ENCODE measurements around the gene DHODH. TPM values are rescaled to one million over a fixed set of nuclear protein-coding genes. Genes with fewer than 3 reads are reported as not detected.

Gene DHODH
- total and polyA plus RNA-seq, 2 of the 13 experiments (the other 11 are each of a cell fraction or from before 2014, with no cell fraction given) = 10.7 to 16.4 TPM

DNA sequence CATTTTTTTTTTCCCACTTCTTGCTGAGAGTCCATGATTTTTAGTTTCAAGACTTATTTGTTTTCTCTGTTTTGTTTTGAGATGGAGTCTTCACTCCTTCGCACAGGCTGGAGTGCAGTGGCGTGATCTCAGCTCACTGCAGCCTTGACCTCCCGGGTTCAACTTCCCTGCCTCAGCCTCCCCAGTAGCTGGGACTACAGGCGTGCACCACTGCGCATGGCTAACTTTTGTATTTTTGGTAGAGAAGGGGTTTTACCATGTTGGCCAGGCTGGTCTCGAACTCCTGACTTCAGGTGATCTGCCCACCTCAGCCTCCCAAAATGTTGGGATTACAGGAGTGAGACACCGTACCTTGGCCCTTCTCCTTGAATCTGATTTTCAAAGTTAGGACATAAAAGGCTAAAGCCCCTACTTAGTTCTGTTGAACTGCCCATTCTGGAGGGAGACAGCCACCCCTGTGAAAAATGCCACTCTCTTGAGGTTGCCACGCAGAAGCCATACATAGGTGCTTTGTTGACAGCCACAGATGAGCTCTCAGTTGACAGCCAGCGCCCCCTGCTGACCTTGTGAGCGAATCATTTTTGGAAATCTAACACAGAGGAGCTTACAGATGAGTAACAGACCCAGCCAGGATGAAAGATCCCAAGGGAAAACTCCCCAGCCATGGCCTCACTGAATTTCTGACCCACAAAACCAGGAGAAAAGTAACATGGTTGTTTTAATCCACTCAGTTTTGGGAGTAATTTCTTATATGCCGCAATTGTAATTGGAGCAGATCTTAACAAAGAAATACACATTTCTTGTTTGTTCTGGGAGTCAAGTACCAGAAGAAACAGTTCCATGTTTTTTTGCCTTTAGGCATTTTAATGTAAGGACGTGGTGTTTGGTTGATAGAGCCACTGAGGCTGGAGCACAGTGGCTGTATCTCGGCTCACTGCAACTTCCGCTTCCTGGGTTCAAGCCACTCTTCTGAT lies 47.2 kb upstream of the DHODH start (continued):
- TF ChIP-seq, protein P1, sequence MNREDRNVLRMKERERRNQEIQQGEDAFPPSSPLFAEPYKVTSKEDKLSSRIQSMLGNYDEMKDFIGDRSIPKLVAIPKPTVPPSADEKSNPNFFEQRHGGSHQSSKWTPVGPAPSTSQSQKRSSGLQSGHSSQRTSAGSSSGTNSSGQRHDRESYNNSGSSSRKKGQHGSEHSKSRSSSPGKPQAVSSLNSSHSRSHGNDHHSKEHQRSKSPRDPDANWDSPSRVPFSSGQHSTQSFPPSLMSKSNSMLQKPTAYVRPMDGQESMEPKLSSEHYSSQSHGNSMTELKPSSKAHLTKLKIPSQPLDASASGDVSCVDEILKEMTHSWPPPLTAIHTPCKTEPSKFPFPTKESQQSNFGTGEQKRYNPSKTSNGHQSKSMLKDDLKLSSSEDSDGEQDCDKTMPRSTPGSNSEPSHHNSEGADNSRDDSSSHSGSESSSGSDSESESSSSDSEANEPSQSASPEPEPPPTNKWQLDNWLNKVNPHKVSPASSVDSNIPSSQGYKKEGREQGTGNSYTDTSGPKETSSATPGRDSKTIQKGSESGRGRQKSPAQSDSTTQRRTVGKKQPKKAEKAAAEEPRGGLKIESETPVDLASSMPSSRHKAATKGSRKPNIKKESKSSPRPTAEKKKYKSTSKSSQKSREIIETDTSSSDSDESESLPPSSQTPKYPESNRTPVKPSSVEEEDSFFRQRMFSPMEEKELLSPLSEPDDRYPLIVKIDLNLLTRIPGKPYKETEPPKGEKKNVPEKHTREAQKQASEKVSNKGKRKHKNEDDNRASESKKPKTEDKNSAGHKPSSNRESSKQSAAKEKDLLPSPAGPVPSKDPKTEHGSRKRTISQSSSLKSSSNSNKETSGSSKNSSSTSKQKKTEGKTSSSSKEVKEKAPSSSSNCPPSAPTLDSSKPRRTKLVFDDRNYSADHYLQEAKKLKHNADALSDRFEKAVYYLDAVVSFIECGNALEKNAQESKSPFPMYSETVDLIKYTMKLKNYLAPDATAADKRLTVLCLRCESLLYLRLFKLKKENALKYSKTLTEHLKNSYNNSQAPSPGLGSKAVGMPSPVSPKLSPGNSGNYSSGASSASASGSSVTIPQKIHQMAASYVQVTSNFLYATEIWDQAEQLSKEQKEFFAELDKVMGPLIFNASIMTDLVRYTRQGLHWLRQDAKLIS (CRISPR knock-in tag; IDR thresholded peaks at IDR 0.05) = no peak
- TF ChIP-seq ZNF282 (IDR thresholded peaks at IDR 0.05; ENCODE audit: partially characterized antibody) (no peak), ZNF329 (CRISPR knock-in tag; IDR thresholded peaks at IDR 0.05; ENCODE audit: low read depth) (no peak), ETV5 (CRISPR knock-in tag; IDR thresholded peaks at IDR 0.05; ENCODE audit: borderline replicate concordance) (peak; percentile 20; the same call in 1 of the 2 replicates), MXI1 (IDR thresholded peaks at IDR 0.05; ENCODE audit: borderline replicate concordance, low read depth, low read length) (0 out of 3 replicates have a peak, but pooled peaks have one; percentile 39), ZNF644 (CRISPR knock-in tag; IDR thresholded peaks at IDR 0.05; ENCODE audit: low read depth) (0 out of 2 replicates have a peak, but pooled peaks have one; percentile 18), ETV6 (CRISPR knock-in tag; conservative IDR thresholded peaks at IDR 0.05) (no peak), ZNF24 (IDR thresholded peaks at IDR 0.05) (peak; percentile 62; the same call in 1 of the 2 replicates), ZNF598 (CRISPR knock-in tag; IDR thresholded peaks at IDR 0.05; ENCODE audit: borderline replicate concordance) (no peak), ERF (CRISPR knock-in tag; IDR thresholded peaks at IDR 0.05) (peak; percentile 61), FOXA1 (IDR thresholded peaks at IDR 0.05) (no peak), FOXA1 (CRISPR knock-in tag; IDR thresholded peaks at IDR 0.05) (peak; percentile 91), POLR2G (IDR thresholded peaks at IDR 0.05; ENCODE audit: low read depth, low read length) (no peak), ZNF839 (CRISPR knock-in tag; IDR thresholded peaks at IDR 0.05; ENCODE audit: borderline replicate concordance) (no peak), EED (CRISPR knock-in tag; IDR thresholded peaks at IDR 0.05) (no peak), PAWR (CRISPR knock-in tag; IDR thresholded peaks at IDR 0.05; ENCODE audit: borderline replicate concordance) (no peak), TGIF2 (CRISPR knock-in tag; IDR thresholded peaks at IDR 0.05) (0 out of 2 replicates have a peak, but pooled peaks have one; percentile 27), TEAD3 (CRISPR knock-in tag; optimal IDR thresholded peaks at IDR 0.05; ENCODE audit: borderline replicate concordance) (no peak), ZNF343 (CRISPR knock-in tag; IDR thresholded peaks at IDR 0.05) (no peak), NR2C2 (CRISPR knock-in tag; IDR thresholded peaks at IDR 0.05; ENCODE audit: borderline replicate concordance) (no peak)
- TF ChIP-seq, protein P2, sequence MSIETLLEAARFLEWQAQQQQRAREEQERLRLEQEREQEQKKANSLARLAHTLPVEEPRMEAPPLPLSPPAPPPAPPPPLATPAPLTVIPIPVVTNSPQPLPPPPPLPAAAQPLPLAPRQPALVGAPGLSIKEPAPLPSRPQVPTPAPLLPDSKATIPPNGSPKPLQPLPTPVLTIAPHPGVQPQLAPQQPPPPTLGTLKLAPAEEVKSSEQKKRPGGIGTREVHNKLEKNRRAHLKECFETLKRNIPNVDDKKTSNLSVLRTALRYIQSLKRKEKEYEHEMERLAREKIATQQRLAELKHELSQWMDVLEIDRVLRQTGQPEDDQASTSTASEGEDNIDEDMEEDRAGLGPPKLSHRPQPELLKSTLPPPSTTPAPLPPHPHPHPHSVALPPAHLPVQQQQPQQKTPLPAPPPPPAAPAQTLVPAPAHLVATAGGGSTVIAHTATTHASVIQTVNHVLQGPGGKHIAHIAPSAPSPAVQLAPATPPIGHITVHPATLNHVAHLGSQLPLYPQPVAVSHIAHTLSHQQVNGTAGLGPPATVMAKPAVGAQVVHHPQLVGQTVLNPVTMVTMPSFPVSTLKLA (IDR thresholded peaks at IDR 0.05) = no peak
- TF ChIP-seq, protein P3, sequence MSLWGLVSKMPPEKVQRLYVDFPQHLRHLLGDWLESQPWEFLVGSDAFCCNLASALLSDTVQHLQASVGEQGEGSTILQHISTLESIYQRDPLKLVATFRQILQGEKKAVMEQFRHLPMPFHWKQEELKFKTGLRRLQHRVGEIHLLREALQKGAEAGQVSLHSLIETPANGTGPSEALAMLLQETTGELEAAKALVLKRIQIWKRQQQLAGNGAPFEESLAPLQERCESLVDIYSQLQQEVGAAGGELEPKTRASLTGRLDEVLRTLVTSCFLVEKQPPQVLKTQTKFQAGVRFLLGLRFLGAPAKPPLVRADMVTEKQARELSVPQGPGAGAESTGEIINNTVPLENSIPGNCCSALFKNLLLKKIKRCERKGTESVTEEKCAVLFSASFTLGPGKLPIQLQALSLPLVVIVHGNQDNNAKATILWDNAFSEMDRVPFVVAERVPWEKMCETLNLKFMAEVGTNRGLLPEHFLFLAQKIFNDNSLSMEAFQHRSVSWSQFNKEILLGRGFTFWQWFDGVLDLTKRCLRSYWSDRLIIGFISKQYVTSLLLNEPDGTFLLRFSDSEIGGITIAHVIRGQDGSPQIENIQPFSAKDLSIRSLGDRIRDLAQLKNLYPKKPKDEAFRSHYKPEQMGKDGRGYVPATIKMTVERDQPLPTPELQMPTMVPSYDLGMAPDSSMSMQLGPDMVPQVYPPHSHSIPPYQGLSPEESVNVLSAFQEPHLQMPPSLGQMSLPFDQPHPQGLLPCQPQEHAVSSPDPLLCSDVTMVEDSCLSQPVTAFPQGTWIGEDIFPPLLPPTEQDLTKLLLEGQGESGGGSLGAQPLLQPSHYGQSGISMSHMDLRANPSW (CRISPR knock-in tag; IDR thresholded peaks at IDR 0.05; ENCODE audit: borderline replicate concordance) = peak; percentile 37; the same call in 1 of the 2 replicates
